Measurements from ENCODE around the gene FAM83C.
"Not testable (repeated sequence)": the region's sequence is repeated elsewhere in the genome, so short reads cannot be mapped to it uniquely, and the experiment has no call there.

FAM83C gene

GRCh38 chr20:35318502-35319157 is 26.4 kb upstream of the FAM83C start:
- in situ Hi-C loops (cut with MboI; ENCODE audit: low pct_unique_long_range_greater_than_20kb, low sequenced_read_pairs, unreplicated experiment) = no loop called here
- no peak for TF ChIP-seq CTCF (IDR thresholded peaks at IDR 0.05; ENCODE audit: extremely low read depth, insufficient read depth, missing control alignments)
- no peak for DNase-seq (ENCODE audit: low spot score)

DNA sequence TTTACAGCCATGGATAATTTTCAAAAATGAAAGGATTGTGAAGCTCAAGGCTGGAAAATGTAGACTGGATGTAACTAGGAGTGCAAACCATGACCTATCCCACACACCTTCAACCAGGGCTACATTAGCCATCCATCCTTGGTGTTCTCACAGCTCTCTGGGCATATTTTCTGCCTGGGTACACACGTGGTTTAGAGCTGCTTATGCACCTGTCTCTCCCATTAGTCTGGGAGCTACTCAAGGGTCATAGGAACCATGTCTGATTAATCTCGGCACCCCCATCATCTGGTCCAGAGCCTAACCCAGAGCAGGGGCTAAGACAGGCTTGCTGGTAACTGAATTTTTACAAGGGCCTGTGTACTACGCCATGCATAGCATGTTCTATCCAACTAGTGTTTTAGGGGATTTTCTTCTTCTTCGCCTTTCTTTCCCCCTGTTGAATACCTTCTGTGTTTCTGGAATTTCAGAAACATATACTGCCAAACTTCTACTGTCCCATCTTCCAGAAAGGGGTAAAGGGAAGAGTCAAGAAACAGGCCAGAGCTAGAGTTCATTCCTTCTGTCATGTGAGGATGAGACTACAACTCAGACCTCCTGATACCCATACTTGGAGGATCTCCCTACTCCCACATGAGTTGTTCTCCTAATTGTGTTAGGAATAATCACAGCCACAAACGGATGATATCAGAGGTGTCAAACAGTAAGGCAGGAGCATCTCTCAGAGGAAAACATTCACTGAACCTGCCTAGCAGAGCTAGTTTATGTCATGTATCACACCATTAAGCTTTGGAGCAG is 25.4 kb upstream of the FAM83C start:
- DNase-seq (ENCODE audit: low spot score) = no peak
- in situ Hi-C loops (cut with MboI; ENCODE audit: low pct_unique_long_range_greater_than_20kb, low sequenced_read_pairs, unreplicated experiment) = no loop called here
- TF ChIP-seq CTCF (IDR thresholded peaks at IDR 0.05; ENCODE audit: extremely low read depth, insufficient read depth, missing control alignments) = no peak

GRCh38 chr20:35316086-35316485 is 23.9 kb upstream of the FAM83C start:
- in situ Hi-C loops (cut with MboI; ENCODE audit: low pct_unique_long_range_greater_than_20kb, low sequenced_read_pairs, unreplicated experiment) = no loop called here
- TF ChIP-seq CTCF (IDR thresholded peaks at IDR 0.05; ENCODE audit: extremely low read depth, insufficient read depth, missing control alignments) = no peak
- no peak for DNase-seq (ENCODE audit: low spot score)

- DNase-seq (ENCODE audit: low spot score); in situ Hi-C loops (cut with MboI; ENCODE audit: low pct_unique_long_range_greater_than_20kb, low sequenced_read_pairs, unreplicated experiment): not testable (repeated sequence)
Measured at GRCh38 chr20:35315632-35316020, 23.4 kb upstream of the FAM83C start.

DNA sequence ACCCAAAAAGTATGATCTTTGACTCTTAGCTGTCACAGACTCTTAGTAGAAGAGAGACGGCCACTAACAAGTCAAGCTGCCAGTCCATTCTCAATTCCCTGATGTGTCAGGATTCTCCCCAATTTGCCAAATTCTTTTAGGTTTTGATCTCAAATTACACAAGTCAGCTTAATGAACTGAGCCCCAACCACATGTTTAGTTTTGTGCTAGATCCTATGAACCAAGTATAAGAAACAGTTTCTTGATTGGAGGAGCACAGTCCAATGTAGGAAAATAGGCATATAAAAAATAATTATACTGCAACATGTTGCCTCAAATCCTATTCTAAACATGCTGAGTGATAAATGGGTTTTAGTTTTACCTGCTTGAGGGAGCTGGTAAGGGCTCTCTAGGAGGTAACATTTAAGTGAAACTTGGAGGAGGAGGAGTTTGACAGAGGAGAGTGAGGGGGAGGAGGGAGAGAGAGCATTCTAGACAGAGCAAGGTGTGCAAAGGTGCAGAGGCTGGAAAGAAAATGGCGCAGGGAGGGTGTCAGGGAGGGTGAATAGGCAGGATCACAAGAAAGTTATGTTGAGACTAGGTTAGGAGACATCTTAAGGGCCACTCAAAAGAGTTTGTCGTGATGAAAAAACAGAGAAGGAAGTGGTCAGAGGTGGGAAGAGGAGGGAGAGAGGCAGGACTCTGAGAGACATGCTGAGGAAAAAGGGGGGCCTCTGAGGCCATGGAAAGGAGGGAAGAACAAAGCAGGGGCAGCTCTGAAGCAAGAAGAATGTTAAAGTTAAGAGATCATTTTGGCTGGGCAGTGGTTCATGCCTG is 22.8 kb upstream of the FAM83C start:
- DNase-seq (ENCODE audit: low spot score) = no peak
- in situ Hi-C loops (cut with MboI; ENCODE audit: low pct_unique_long_range_greater_than_20kb, low sequenced_read_pairs, unreplicated experiment) = no loop called here
- no peak for TF ChIP-seq CTCF (IDR thresholded peaks at IDR 0.05; ENCODE audit: extremely low read depth, insufficient read depth, missing control alignments)

- TF ChIP-seq CTCF (IDR thresholded peaks at IDR 0.05; ENCODE audit: extremely low read depth, insufficient read depth, missing control alignments) = no peak
- in situ Hi-C loops (cut with MboI; ENCODE audit: low pct_unique_long_range_greater_than_20kb, low sequenced_read_pairs, unreplicated experiment) = no loop called here
- no peak for DNase-seq (ENCODE audit: low spot score)
Measured at GRCh38 chr20:35312318-35312717, 20.1 kb upstream of the FAM83C start.

All from GM13977 (cell line).